ENCODE results near the gene THPO. TPM values are rescaled to one million over a fixed set of nuclear protein-coding genes. Genes with fewer than 3 reads are reported as not detected.

The THPO gene
- total RNA-seq, 1 donor from 2014 or later: not detected

GRCh38 chr3:184337399-184337714 is 40.6 kb downstream of the THPO start, which contains the start of gene FAM131A:
Gene FAM131A, plus strand, starts transcription at chr3:184337600. Its CDS starts 31 bp downstream, at chr3:184337631.
- DNase-seq (ENCODE audit: low read depth): no peak
- no peak for TF ChIP-seq CTCF (conservative IDR thresholded peaks at IDR 0.05; ENCODE audit: low read depth, low read length)
- peak within 1 kb of the TSS; percentile 72 for H3K4me3 ChIP-seq (ENCODE audit: low read depth, low read length)

- peak overlapping the region; percentile 72 for H3K4me3 ChIP-seq (ENCODE audit: low read depth, low read length)
- TF ChIP-seq CTCF (conservative IDR thresholded peaks at IDR 0.05; ENCODE audit: low read depth, low read length): no peak
- no peak for DNase-seq (ENCODE audit: low read depth)
Observed at GRCh38 chr3:184336547-184337398, 41.2 kb downstream of the THPO start.

GRCh38 chr3:184335661-184336546 is 42.1 kb downstream of the THPO start:
- H3K4me3 ChIP-seq (ENCODE audit: low read depth, low read length): peak overlapping the region; percentile 72
- DNase-seq (ENCODE audit: low read depth): no peak
- TF ChIP-seq CTCF (conservative IDR thresholded peaks at IDR 0.05; ENCODE audit: low read depth, low read length): no peak

- no peak overlapping the region for H3K4me3 ChIP-seq (ENCODE audit: low read depth, low read length)
- no peak for DNase-seq (ENCODE audit: low read depth)
- no peak for TF ChIP-seq CTCF (conservative IDR thresholded peaks at IDR 0.05; ENCODE audit: low read depth, low read length)
Observed at GRCh38 chr3:184335291-184335660, 42.7 kb downstream of the THPO start.

GRCh38 chr3:184334470-184335158 is 43.4 kb downstream of the THPO start:
- no peak overlapping the region for H3K4me3 ChIP-seq (ENCODE audit: low read depth, low read length)
- no peak for DNase-seq (ENCODE audit: low read depth)
- TF ChIP-seq CTCF (conservative IDR thresholded peaks at IDR 0.05; ENCODE audit: low read depth, low read length): no peak

- H3K4me3 ChIP-seq (ENCODE audit: low read depth, low read length): no peak overlapping the region
- no peak for DNase-seq (ENCODE audit: low read depth)
- TF ChIP-seq CTCF (conservative IDR thresholded peaks at IDR 0.05; ENCODE audit: low read depth, low read length): no peak
Observed at GRCh38 chr3:184333700-184334099, 44.3 kb downstream of the THPO start.

Data from epithelial cell of proximal tubule (primary cell).